ENCODE data around the gene TMEM125. TPM values are rescaled to one million over a fixed set of nuclear protein-coding genes. Genes with fewer than 3 reads are reported as not detected.
A peak's percentile ranks its signal among the peaks of the same experiment; 100 is the strongest.

The TMEM125 gene
- total and polyA plus RNA-seq, 9 of the 15 experiments (the other 6 are each of a cell fraction or from before 2014, with no cell fraction given): 0.07 to 0.08 TPM; not detected in 7

GRCh38 chr1:43300378-43301094 lies 30.8 kb downstream of the TMEM125 start, which contains the start of gene TIE1 (continued):
- TF ChIP-seq ZZZ3 (IDR thresholded peaks at IDR 0.05) (no peak), RNF2 (IDR thresholded peaks at IDR 0.05) (no peak), CBX2 (IDR thresholded peaks at IDR 0.05; ENCODE audit: insufficient read depth, low read length, poor library complexity, severe bottlenecking) (no peak), FOSL1 (tag; conservative IDR thresholded peaks at IDR 0.05) (no peak)

GRCh38 chr1:43302201-43302600 lies 32.4 kb downstream of the TMEM125 start:
- BruUV-seq (replicated peaks): no TSS peak
- Histone ChIP-seq H2AFZ (ENCODE audit: low read depth, low read length) (no peak overlapping the region), H3K4me2 (ENCODE audit: insufficient read depth, low read length) (no peak overlapping the region), H3K27me3 (ENCODE audit: control insufficient read depth in 2 of 2, insufficient read depth in 2 of 2, low read length in 2 of 2) (peaks cover 21 to 62% of the 10 kb centered on the region in 2 experiments), H3K9ac (ENCODE audit: insufficient read depth in 1 of 2, low read depth in 2 of 2, low read length in 2 of 2) (no peak overlapping the region), H3K9me1 (ENCODE audit: control insufficient read depth, insufficient read depth, low read length) (no peaks in the 10 kb centered on the region), H3K4me3 (no peak overlapping the region), H3K9me3 (replicated peaks; ENCODE audit: control insufficient read depth, insufficient read depth, low read depth, low read length) (no peaks in the 10 kb centered on the region), H3K79me2 (ENCODE audit: control insufficient read depth, insufficient read depth, low read length) (no peaks in the 10 kb centered on the region), H3K36me3 (ENCODE audit: control insufficient read depth, insufficient read depth, low read length) (no peaks in the 10 kb centered on the region), H3K27ac (ENCODE audit: extremely low read depth, low read depth, low read length) (no peak overlapping the region), H3K4me1 (replicated peaks in 1 of 2; ENCODE audit: control insufficient read depth in 2 of 2, insufficient read depth in 2 of 2, low read length in 2 of 2) (peaks cover 4 to 16% of the 10 kb centered on the region in 2 experiments; a peak in 4 of 5 replicates), H4K20me1 (replicated peaks; ENCODE audit: control insufficient read depth, insufficient read depth, low read length) (peaks cover 4% of the 10 kb centered on the region; the same call in 1 of the 2 replicates)
- FAIRE-seq (peak; percentile 48), ATAC-seq (no peak), DNase-seq (ENCODE audit: extremely low read depth in 1 of 4, low spot score in 3 of 4) (no peak)
- ChIA-PET POLR2A (interaction anchor here (1.2 to 1.3 kb wide), 2 partner anchors 9 to 14 kb away, joined by 4 to 5 read pairs; no protein-coding TSS in a partner anchor), CTCF (ENCODE audit: low intra/inter-chr PET ratio) (no interaction called here)
- WGBS (ENCODE audit: insufficient coverage, low coverage, missing lambda C conversion rate): 10% methylated on average over 1 of the region's 1 CpG
- in situ Hi-C loops (cut with MboI) (no loop called here), intact Hi-C loops (cut with micrococcal nuclease) (no loop called here)
- TF ChIP-seq SNAPC5 (CRISPR knock-in tag; IDR thresholded peaks at IDR 0.05) (no peak), MIER1 (IDR thresholded peaks at IDR 0.05; ENCODE audit: low read depth) (no peak), DPF2 (IDR thresholded peaks at IDR 0.05) (no peak), IRF1 (CRISPR knock-in tag; IDR thresholded peaks at IDR 0.05; ENCODE audit: borderline replicate concordance) (no peak), CTCFL (IDR thresholded peaks at IDR 0.05; ENCODE audit: borderline replicate concordance, insufficient read depth, low read depth, low read length, poor library complexity, severe bottlenecking) (no peak), TRIM28 (IDR thresholded peaks at IDR 0.05) (no peak), ZNF57 (CRISPR knock-in tag; IDR thresholded peaks at IDR 0.05) (no peak), THRAP3 (IDR thresholded peaks at IDR 0.05; ENCODE audit: borderline replicate concordance) (no peak), BMI1 (IDR thresholded peaks at IDR 0.05; ENCODE audit: low read length) (no peak)
- TF ChIP-seq, protein P1, sequence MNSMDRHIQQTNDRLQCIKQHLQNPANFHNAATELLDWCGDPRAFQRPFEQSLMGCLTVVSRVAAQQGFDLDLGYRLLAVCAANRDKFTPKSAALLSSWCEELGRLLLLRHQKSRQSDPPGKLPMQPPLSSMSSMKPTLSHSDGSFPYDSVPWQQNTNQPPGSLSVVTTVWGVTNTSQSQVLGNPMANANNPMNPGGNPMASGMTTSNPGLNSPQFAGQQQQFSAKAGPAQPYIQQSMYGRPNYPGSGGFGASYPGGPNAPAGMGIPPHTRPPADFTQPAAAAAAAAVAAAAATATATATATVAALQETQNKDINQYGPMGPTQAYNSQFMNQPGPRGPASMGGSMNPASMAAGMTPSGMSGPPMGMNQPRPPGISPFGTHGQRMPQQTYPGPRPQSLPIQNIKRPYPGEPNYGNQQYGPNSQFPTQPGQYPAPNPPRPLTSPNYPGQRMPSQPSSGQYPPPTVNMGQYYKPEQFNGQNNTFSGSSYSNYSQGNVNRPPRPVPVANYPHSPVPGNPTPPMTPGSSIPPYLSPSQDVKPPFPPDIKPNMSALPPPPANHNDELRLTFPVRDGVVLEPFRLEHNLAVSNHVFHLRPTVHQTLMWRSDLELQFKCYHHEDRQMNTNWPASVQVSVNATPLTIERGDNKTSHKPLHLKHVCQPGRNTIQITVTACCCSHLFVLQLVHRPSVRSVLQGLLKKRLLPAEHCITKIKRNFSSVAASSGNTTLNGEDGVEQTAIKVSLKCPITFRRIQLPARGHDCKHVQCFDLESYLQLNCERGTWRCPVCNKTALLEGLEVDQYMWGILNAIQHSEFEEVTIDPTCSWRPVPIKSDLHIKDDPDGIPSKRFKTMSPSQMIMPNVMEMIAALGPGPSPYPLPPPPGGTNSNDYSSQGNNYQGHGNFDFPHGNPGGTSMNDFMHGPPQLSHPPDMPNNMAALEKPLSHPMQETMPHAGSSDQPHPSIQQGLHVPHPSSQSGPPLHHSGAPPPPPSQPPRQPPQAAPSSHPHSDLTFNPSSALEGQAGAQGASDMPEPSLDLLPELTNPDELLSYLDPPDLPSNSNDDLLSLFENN (IDR thresholded peaks at IDR 0.05; ENCODE audit: low read depth in 2 of 2, low read length in 2 of 2): no peak
